Caco-2 (cell line): Measurements from ENCODE around the gene FAH. TPM values are rescaled to one million over a fixed set of nuclear protein-coding genes. Genes with fewer than 3 reads are reported as not detected.

Experiments
- Bru-seq: library from RNA; stranded (reverse); fragments of 400-500 nt; gene quantifications from one replicate; lab custom pipeline; 2021; lab: Mats Ljungman, UMichigan
- BruChase-seq, 2 experiments: library from RNA; stranded (reverse); fragments of 400-500 nt; gene quantifications; one replicate each; lab custom pipeline; 2021; lab: Mats Ljungman, UMichigan
- BruUV-seq: library from RNA; stranded (reverse); fragments of 400-500 nt; replicated peaks from 2 replicates; lab custom pipeline; 2021; lab: Mats Ljungman, UMichigan
- CTCF ChIA-PET: fragments of 300-600 bp; sonication (Branson Sonifier 250); formaldehyde crosslinking; loops from one replicate; lab custom pipeline; 2022; ENCODE audit warnings: antibody characterized with exemption; lab: Charles Lee
- POLR2A ChIA-PET: fragments of 300-600 bp; sonication (Branson Sonifier 250); formaldehyde crosslinking; loops from one replicate; lab custom pipeline; 2022; ENCODE audit warnings: antibody characterized with exemption; lab: Charles Lee
- DNase-seq, 2 experiments: peaks; one replicate each; pipeline versions ENCODE4 v3.0.0 to v3.0.0-alpha.2; 2020 to 2022
- H3K27me3 ChIP-seq: replicated peaks from 2 replicates; pipeline ENCODE4 v1.6.0; 2011; ENCODE audit warnings: low read length; ENCODE audit not compliant: control insufficient read depth, insufficient read depth
- H3K36me3 ChIP-seq: 2 replicates; pipeline ENCODE4 v1.5.1; 2011; ENCODE audit warnings: low read length; ENCODE audit not compliant: control insufficient read depth, insufficient read depth
- H3K4me1 ChIP-seq: fragments of 250-450 bp; sonication (Bioruptor Pico); 2 replicates; pipeline ENCODE4 v1.5.1; 2020; ENCODE audit warnings: mild to moderate bottlenecking
- H3K4me3 ChIP-seq: 2 replicates; pipeline ENCODE4 v1.5.1; 2011; ENCODE audit warnings: low read depth, mild to moderate bottlenecking, control low read depth, low read length
- H3K9me3 ChIP-seq: fragments of 250-450 bp; sonication (Bioruptor Pico); 2 replicates; pipeline ENCODE4 v1.5.1; 2020; ENCODE audit warnings: mild to moderate bottlenecking, moderate library complexity
- H3K27ac Mint-ChIP-seq: one replicate; pipeline ENCODE4 v1.8.0; 2022; ENCODE audit warnings: mixed read lengths; ENCODE audit not compliant: unreplicated experiment
- H3K27me3 Mint-ChIP-seq: one replicate; pipeline ENCODE4 v1.8.0; 2022; ENCODE audit warnings: mixed read lengths; ENCODE audit not compliant: insufficient read depth, unreplicated experiment
- H3K36me3 Mint-ChIP-seq: one replicate; pipeline ENCODE4 v1.8.0; 2022; ENCODE audit warnings: mild to moderate bottlenecking, mixed read lengths; ENCODE audit not compliant: insufficient read depth, unreplicated experiment
- H3K4me1 Mint-ChIP-seq: one replicate; pipeline ENCODE4 v1.8.0; 2022; ENCODE audit warnings: low read depth, mixed read lengths; ENCODE audit not compliant: unreplicated experiment
- H3K4me3 Mint-ChIP-seq: one replicate; pipeline ENCODE4 v1.8.0; 2022; ENCODE audit warnings: mild to moderate bottlenecking, moderate library complexity, mixed read lengths; ENCODE audit not compliant: unreplicated experiment
- H3K9me3 Mint-ChIP-seq: one replicate; pipeline ENCODE4 v1.8.0; 2022; ENCODE audit warnings: mixed read lengths; ENCODE audit not compliant: unreplicated experiment
- intact Hi-C: fragments of 100-400 bp; cut with micrococcal nuclease; formaldehyde crosslinking; loops from one replicate; pipeline ENCODE4 v1.10.0; 2022; ENCODE audit not compliant: unreplicated experiment
- long read RNA-seq: library from polyadenylated mRNA; stranded (forward); transcript quantifications from one replicate; pipeline ENCODE4 v2.0.0, GENCODE V29; 2022
- total RNA-seq: library from RNA; stranded (reverse); gene quantifications from 2 replicates; pipeline ENCODE4 v1.2.3, GENCODE V29; 2022
- TF ChIP-seq, protein P1 (sequence below), 2 experiments: fragments of 200-600 bp in 1 of 2; IDR thresholded peaks; 1 replicate in 1 of 2; 2 replicates in 1 of 2; pipeline versions ENCODE4 v1.5.1 to v1.8.0; 2011 to 2022; ENCODE audit warnings: antibody characterized with exemption in 1 of 2, control low read depth in 1 of 2, inconsistent platforms in 1 of 2, low read depth in 1 of 2, low read length in 1 of 2, mild to moderate bottlenecking in 1 of 2, moderate library complexity in 1 of 2; ENCODE audit not compliant: insufficient read depth in 1 of 2, severe bottlenecking in 1 of 2, unreplicated experiment in 1 of 2

Gene FAH
- 20.4 TPM in 2 replicates for total RNA-seq
- percentile 51 among the genes with signal in this experiment for Bru-seq, nascent RNA
- percentile 51 among the genes with signal in this experiment for BruChase-seq, experiment 1, labeled RNA remaining after a 2-hour chase
- BruChase-seq, experiment 2, labeled RNA remaining after a 6-hour chase, result percentile 48 among the genes with signal in this experiment
- long read RNA-seq, transcript FAH-213 (14 exons, 1,549 nt), result major isoform, 9 of 18 reads
- long read RNA-seq, partial matches to known transcripts, result 2 of 18 reads
- long read RNA-seq, other reads (novel, unspliced or antisense), result 4 of 18 reads

DNA sequence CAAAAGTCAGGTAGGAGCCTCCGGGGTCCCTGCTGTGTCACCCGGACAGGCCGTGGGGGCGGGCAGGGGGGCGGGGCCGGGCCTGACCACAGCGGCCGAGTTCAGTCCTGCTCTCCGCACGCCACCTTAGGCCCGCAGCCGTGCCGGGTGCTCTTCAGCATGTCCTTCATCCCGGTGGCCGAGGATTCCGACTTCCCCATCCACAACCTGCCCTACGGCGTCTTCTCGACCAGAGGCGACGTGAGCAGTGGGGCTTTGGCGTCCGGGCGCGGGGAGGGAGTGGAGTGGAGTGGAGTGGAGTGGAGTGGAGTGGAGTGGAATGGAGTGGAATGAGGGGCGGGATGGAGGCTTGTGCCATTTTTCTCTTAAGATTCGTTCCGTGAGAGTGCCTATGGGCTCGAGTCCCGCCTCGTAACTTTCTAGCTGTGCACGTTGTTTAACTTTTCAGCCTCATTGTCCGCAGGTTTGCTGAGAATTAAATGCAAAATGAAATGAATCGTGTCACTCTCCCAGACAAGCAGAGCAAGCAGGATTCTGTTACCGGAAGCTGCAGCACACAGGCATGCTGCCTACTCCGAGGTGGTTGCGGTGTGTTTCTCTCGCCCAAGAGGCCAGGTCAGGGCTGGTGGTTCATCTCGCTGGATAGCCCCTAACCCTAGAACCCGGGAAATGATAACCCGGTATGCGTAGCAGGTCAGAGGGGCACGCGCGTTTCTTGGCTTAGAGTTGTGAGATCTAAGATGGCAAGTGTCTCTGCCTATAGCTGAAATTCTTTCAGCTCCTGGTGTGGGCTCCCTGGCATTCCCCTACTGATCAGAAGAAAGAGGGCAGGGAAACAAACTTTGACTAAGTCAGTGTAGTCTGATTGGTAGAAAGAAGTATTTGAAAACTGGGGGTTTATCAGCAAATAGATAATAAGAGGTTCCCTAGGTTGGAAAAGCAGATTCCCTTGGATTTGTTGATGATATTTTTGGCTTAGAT lies at the start of gene FAH:
Gene FAH, plus strand, starts transcription at position 104 of the 981 bp plus-strand sequence. Its CDS starts 56 bp downstream, at position 160.
- ChIA-PET CTCF (interaction anchor here (1.7 kb wide), 1 partner anchor 20 kb away, joined by 6 read pairs; no protein-coding TSS in a partner anchor), POLR2A (interaction anchor here (0.6 to 0.8 kb wide), 3 partner anchors 53 to 847 kb away, joined by 3 to 16 read pairs (median 7); no protein-coding TSS in a partner anchor)
- H3K4me3 ChIP-seq, result peak within 1 kb of the TSS; percentile 87
- no peaks in the 10 kb centered on the region for H3K27me3 ChIP-seq
- peak in 1 of 2 experiments; percentile 18 for DNase-seq
- BruUV-seq, result TSS peak; percentile 48
- H3K36me3 Mint-ChIP-seq, result no peaks in the 10 kb centered on the region
- peaks cover 3% of the 10 kb centered on the region for H3K27me3 Mint-ChIP-seq
- H3K4me1 Mint-ChIP-seq, result peaks cover 7% of the 10 kb centered on the region
- H3K27ac Mint-ChIP-seq, result no peak within 1 kb of the TSS
- peak within 1 kb of the TSS; percentile 84 for H3K4me3 Mint-ChIP-seq
- intact Hi-C loops, result loop anchor here (1.0 to 10.0 kb wide), 2 partner anchors 94 to 228 kb away; partner anchors contain the start of gene ZFAND6
- H3K4me1 ChIP-seq, result peaks cover 9% of the 10 kb centered on the region; the same call in 1 of the 2 replicates
- no peaks in the 10 kb centered on the region for H3K9me3 Mint-ChIP-seq
- H3K9me3 ChIP-seq, result no peaks in the 10 kb centered on the region
- TF ChIP-seq, protein P1, sequence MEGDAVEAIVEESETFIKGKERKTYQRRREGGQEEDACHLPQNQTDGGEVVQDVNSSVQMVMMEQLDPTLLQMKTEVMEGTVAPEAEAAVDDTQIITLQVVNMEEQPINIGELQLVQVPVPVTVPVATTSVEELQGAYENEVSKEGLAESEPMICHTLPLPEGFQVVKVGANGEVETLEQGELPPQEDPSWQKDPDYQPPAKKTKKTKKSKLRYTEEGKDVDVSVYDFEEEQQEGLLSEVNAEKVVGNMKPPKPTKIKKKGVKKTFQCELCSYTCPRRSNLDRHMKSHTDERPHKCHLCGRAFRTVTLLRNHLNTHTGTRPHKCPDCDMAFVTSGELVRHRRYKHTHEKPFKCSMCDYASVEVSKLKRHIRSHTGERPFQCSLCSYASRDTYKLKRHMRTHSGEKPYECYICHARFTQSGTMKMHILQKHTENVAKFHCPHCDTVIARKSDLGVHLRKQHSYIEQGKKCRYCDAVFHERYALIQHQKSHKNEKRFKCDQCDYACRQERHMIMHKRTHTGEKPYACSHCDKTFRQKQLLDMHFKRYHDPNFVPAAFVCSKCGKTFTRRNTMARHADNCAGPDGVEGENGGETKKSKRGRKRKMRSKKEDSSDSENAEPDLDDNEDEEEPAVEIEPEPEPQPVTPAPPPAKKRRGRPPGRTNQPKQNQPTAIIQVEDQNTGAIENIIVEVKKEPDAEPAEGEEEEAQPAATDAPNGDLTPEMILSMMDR (IDR thresholded peaks at IDR 0.05; ENCODE audit: insufficient read depth in 1 of 2, low read depth in 1 of 2, low read length in 1 of 2, severe bottlenecking in 1 of 2, unreplicated experiment in 1 of 2), result no peak
- H3K36me3 ChIP-seq, result no peaks in the 10 kb centered on the region

- Mint-ChIP-seq H3K4me1 (no peaks in the 10 kb centered on the region), H3K27ac (no peak overlapping the region), H3K4me3 (no peak overlapping the region), H3K9me3 (no peaks in the 10 kb centered on the region), H3K27me3 (no peaks in the 10 kb centered on the region), H3K36me3 (no peaks in the 10 kb centered on the region)
- intact Hi-C loops, result no loop called here
- TF ChIP-seq, protein P1 (IDR thresholded peaks at IDR 0.05; ENCODE audit: insufficient read depth in 1 of 2, low read depth in 1 of 2, low read length in 1 of 2, severe bottlenecking in 1 of 2, unreplicated experiment in 1 of 2), result no peak
- no peaks in the 10 kb centered on the region for H3K4me1 ChIP-seq
- POLR2A ChIA-PET, result no interaction called here
- H3K36me3 ChIP-seq, result no peaks in the 10 kb centered on the region
- BruUV-seq, result no TSS peak
- no peaks in the 10 kb centered on the region for H3K27me3 ChIP-seq
- DNase-seq, result no peak
- H3K4me3 ChIP-seq, result no peak overlapping the region
- CTCF ChIA-PET, result no interaction called here
- no peaks in the 10 kb centered on the region for H3K9me3 ChIP-seq
Measured at GRCh38 chr15:80105193-80105592, 47.6 kb upstream of the FAH start.

DNA sequence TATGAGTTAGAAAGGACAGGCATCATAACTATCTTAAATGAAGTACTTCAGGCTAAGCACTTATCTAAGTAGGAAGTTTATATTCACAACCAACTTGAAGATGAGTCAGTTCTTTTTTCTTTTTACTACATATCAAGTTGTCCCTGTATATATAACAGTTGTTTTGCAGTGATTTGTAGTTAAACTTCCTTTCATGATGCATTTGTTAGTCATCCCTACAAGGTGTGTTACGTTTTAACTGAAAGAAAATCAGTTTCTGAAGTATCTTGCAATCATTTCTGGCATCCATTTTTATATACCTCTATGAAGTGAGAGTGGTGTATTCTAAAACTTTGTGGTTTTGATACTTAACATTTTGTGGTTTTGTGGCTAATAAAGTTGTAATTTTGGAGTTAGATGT lies 47.2 kb upstream of the FAH start:
- POLR2A ChIA-PET, result no interaction called here
- Histone ChIP-seq H3K4me1 (no peaks in the 10 kb centered on the region), H3K36me3 (no peaks in the 10 kb centered on the region), H3K4me3 (no peak overlapping the region), H3K9me3 (no peaks in the 10 kb centered on the region), H3K27me3 (no peaks in the 10 kb centered on the region)
- Mint-ChIP-seq H3K27me3 (no peaks in the 10 kb centered on the region), H3K4me1 (no peaks in the 10 kb centered on the region), H3K4me3 (no peak overlapping the region), H3K9me3 (no peaks in the 10 kb centered on the region), H3K27ac (no peak overlapping the region), H3K36me3 (no peaks in the 10 kb centered on the region)
- CTCF ChIA-PET, result no interaction called here
- intact Hi-C loops, result no loop called here
- no peak for DNase-seq
- no TSS peak for BruUV-seq
- TF ChIP-seq, protein P1 (IDR thresholded peaks at IDR 0.05; ENCODE audit: insufficient read depth in 1 of 2, low read depth in 1 of 2, low read length in 1 of 2, severe bottlenecking in 1 of 2, unreplicated experiment in 1 of 2), result no peak
